NCI-H82 treated with DMSO at 0.1 percent for 48 hours (cell line): ENCODE measurements around the gene ANO10.

ENCODE experiments used
- DNase-seq: peaks from one replicate; lab custom pipeline; 2025; ENCODE audit not compliant: unreplicated experiment; lab: John Stamatoyannopoulos, UW

ANO10 gene

DNA sequence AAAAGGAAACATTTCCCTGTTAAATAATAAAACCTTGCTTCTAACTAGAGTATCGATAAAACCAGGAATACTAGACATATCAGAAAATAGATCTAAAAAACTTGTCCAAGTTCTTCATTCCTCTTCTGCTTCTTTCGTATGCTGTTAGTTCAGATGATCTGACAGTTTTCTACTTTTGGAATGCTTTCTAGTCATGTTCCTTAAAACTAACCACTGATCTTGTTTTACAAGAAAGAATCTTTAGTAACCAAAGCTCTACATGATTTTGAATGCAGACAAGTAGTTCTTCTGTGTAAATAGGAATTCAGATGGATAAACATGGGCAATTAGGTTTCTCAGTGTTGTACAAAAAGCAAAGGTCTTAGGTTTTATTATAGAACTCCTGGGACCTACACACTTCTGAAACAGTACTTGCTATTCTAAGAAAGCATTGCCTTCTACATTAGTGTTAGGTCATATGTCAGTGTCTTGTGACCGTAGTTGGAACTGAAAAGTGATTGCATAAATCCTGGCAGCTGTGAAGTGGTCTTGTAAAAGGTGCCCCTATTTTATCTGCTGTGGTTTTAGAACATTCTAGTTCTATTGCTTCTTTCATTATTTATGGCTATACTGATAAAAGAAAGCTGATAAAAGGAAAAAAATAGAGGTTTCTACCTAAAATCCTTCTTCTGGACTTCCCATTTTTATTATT lies 294.8 kb downstream of the ANO10 start:
- DNase-seq = no peak

DNA sequence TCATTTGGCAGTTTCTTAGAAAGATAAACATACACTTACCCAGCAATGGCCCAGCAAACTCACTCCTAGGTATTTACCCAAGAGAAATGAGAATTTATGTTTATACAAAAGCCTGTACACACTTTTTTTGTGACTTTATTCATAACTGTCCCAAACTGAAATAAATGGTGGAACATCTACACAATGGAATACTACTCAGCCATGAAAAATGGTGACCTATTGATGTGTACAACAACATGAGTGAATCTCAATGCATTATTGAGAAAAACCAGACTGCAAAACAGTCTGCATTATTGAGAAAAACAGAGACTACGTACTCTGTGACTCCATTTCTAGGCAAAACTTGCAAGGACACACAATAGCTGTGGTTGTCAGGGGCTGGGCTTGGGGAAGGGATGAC lies 298.3 kb downstream of the ANO10 start:
- no peak for DNase-seq

- no peak for DNase-seq
These were observed 301.5 kb downstream of the ANO10 start for GRCh38 chr3:43320288-43320687.

DNA sequence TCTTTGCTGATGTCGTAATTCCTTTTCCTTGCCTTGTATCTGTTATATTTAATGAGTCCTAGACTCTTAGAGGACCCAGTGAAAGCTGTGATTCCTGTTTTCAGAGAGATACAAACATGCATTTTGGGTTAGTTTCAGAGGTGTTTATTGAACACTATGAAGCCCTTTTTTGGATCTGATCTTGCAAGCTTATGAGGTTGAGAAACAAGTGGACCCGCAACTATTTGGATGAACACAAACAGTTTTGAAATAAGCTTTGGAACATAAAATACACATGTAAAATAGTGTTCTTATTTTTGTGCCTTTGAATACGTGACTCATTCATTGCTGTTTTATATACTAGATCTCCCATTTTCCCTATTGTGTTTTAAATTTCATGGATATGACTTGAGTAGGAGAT lies 302.0 kb downstream of the ANO10 start:
- no peak for DNase-seq

- DNase-seq = no peak
These were observed 302.4 kb downstream of the ANO10 start for GRCh38 chr3:43319376-43319775.

GRCh38 chr3:43317461-43318316 lies 304.1 kb downstream of the ANO10 start:
- no peak for DNase-seq

DNA sequence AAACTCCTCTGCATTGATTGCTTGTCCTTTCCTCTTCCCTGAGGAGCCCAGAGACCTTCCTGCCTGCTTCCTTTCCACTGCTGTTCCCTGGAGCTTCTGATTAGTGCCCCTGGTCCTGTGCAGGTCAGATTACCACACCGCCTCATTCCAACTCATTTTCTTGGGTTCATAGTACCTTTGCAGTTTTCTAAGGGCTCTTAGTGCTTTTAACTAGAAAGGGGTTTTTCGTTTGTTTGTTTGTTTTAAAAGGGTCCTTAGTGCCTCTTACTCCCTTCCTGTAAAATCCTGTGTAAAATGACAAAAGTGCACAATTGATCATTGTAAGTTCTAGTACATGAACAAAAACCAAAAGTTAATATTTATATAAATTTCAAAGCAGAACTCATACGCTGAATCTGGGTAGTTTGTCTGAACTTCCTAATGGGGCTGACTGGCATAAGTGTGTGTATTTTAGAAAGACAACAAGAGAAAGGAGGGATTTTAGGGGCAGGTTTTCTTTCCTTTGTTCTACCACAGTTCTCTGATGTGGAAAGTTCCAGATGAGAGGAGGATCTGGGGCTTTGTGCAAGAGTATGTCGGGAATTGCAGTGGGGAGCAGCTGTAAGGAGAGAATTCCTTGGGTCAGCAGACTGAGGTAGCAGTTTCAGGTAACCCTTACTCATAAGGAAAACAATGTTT lies 304.9 kb downstream of the ANO10 start:
- no peak for DNase-seq
